ENCODE results near the gene ADAMTS17.
A peak's percentile ranks its signal among the peaks of the same experiment; 100 is the strongest.

ADAMTS17 gene

GRCh38 chr15:99974246-99974645, 367.5 kb downstream of the ADAMTS17 start:
- DNase-seq, result no peak

GRCh38 chr15:99973351-99973750, 368.4 kb downstream of the ADAMTS17 start:
- DNase-seq, result no peak
- TF ChIP-seq GATA1 (IDR thresholded peaks at IDR 0.05; ENCODE audit: low read depth, low read length) (no peak), POLR2A (IDR thresholded peaks at IDR 0.05; ENCODE audit: low read length) (no peak)

More at GRCh38 chr15:99974246-99974645, 367.5 kb downstream of the ADAMTS17 start:
- TF ChIP-seq POLR2A (IDR thresholded peaks at IDR 0.05; ENCODE audit: low read length) (no peak), GATA1 (IDR thresholded peaks at IDR 0.05; ENCODE audit: low read depth, low read length) (no peak)

GRCh38 chr15:99970891-99971430, 370.8 kb downstream of the ADAMTS17 start:
- TF ChIP-seq GATA1 (IDR thresholded peaks at IDR 0.05; ENCODE audit: low read depth, low read length) (no peak), POLR2A (IDR thresholded peaks at IDR 0.05; ENCODE audit: low read length) (no peak)
- no peak for DNase-seq

GRCh38 chr15:99969261-99969920, 372.4 kb downstream of the ADAMTS17 start:
- no peak for TF ChIP-seq POLR2A (IDR thresholded peaks at IDR 0.05; ENCODE audit: low read length)
- TF ChIP-seq GATA1 (IDR thresholded peaks at IDR 0.05; ENCODE audit: low read depth, low read length), result no peak
- no peak for DNase-seq

- no peak for DNase-seq
- TF ChIP-seq POLR2A (IDR thresholded peaks at IDR 0.05; ENCODE audit: low read length), result no peak
- TF ChIP-seq GATA1 (IDR thresholded peaks at IDR 0.05; ENCODE audit: low read depth, low read length), result no peak
Observed at GRCh38 chr15:99967841-99968371, 373.9 kb downstream of the ADAMTS17 start.

- DNase-seq, result no peak
- TF ChIP-seq GATA1 (IDR thresholded peaks at IDR 0.05; ENCODE audit: low read depth, low read length) (no peak), POLR2A (IDR thresholded peaks at IDR 0.05; ENCODE audit: low read length) (no peak)
Observed at GRCh38 chr15:99966815-99967214, 375.0 kb downstream of the ADAMTS17 start.

GRCh38 chr15:99965376-99965775, 376.4 kb downstream of the ADAMTS17 start:
- DNase-seq, result no peak
- no peak for TF ChIP-seq POLR2A (IDR thresholded peaks at IDR 0.05; ENCODE audit: low read length)
- no peak for TF ChIP-seq GATA1 (IDR thresholded peaks at IDR 0.05; ENCODE audit: low read depth, low read length)

GRCh38 chr15:99963976-99964375, 377.8 kb downstream of the ADAMTS17 start:
- TF ChIP-seq POLR2A (IDR thresholded peaks at IDR 0.05; ENCODE audit: low read length), result no peak
- TF ChIP-seq GATA1 (IDR thresholded peaks at IDR 0.05; ENCODE audit: low read depth, low read length), result no peak
- no peak for DNase-seq

GRCh38 chr15:99963096-99963825, 378.5 kb downstream of the ADAMTS17 start:
- no peak for DNase-seq

GRCh38 chr15:99962006-99962561, 379.7 kb downstream of the ADAMTS17 start:
- TF ChIP-seq GATA1 (IDR thresholded peaks at IDR 0.05; ENCODE audit: low read depth, low read length), result no peak
- TF ChIP-seq POLR2A (IDR thresholded peaks at IDR 0.05; ENCODE audit: low read length), result no peak

More at GRCh38 chr15:99963096-99963825, 378.5 kb downstream of the ADAMTS17 start:
- TF ChIP-seq GATA1 (IDR thresholded peaks at IDR 0.05; ENCODE audit: low read depth, low read length) (no peak), POLR2A (IDR thresholded peaks at IDR 0.05; ENCODE audit: low read length) (no peak)

GRCh38 chr15:99961011-99961441, 380.7 kb downstream of the ADAMTS17 start:
- DNase-seq, result peak in 1 of 2 experiments; percentile 26
- TF ChIP-seq GATA1 (IDR thresholded peaks at IDR 0.05; ENCODE audit: low read depth, low read length), result no peak
- no peak for TF ChIP-seq POLR2A (IDR thresholded peaks at IDR 0.05; ENCODE audit: low read length)

More at GRCh38 chr15:99962006-99962561, 379.7 kb downstream of the ADAMTS17 start:
- DNase-seq, result no peak

GRCh38 chr15:99959326-99959725, 382.4 kb downstream of the ADAMTS17 start:
- no peak for DNase-seq
- TF ChIP-seq GATA1 (IDR thresholded peaks at IDR 0.05; ENCODE audit: low read depth, low read length) (no peak), POLR2A (IDR thresholded peaks at IDR 0.05; ENCODE audit: low read length) (no peak)

GRCh38 chr15:99958426-99959097, 383.2 kb downstream of the ADAMTS17 start:
- no peak for DNase-seq

More at GRCh38 chr15:99958426-99959097, 383.2 kb downstream of the ADAMTS17 start:
- TF ChIP-seq POLR2A (IDR thresholded peaks at IDR 0.05; ENCODE audit: low read length), result no peak
- no peak for TF ChIP-seq GATA1 (IDR thresholded peaks at IDR 0.05; ENCODE audit: low read depth, low read length)
